HEK293 (cell line): Measurements from ENCODE around the gene SHROOM3.

Source experiments
- CTCF ChIA-PET: fragments of 350-600 bp; formaldehyde crosslinking; extraction: SDS; loops from one replicate; lab custom pipeline; 2021; ENCODE audit warnings: antibody characterized with exemption; lab: Yijun Ruan, JAX
- POLR2A ChIA-PET: fragments of 300-600 bp; formaldehyde crosslinking; extraction: SDS; loops from one replicate; lab custom pipeline; 2020; ENCODE audit warnings: antibody characterized with exemption, inconsistent platforms; lab: Yijun Ruan, JAX
- H3K27ac ChIP-seq: fragments of 200-500 bp; sonication (Bioruptor generic); 2 replicates; pipeline ENCODE4 v1.5.1; 2014; ENCODE audit warnings: low read depth, low read length, control low read depth, inconsistent platforms; ENCODE audit errors: extremely low read depth
- H3K36me3 ChIP-seq, 2 experiments: fragments of 200-500 bp in 1 of 2; sonication (Bioruptor generic) in 1 of 2; 1 replicate in 1 of 2; 2 replicates in 1 of 2; pipeline ENCODE4 v1.5.1; 2014 to 2017; ENCODE audit warnings: inconsistent platforms in 2 of 2, low read length in 2 of 2; ENCODE audit not compliant: control insufficient read depth in 2 of 2, insufficient read depth in 1 of 2
- H3K4me1 ChIP-seq: fragments of 200-500 bp; sonication (Bioruptor generic); 2 replicates; pipeline ENCODE4 v1.5.1; 2014; ENCODE audit warnings: mild to moderate bottlenecking, low read length, inconsistent platforms; ENCODE audit not compliant: control insufficient read depth, insufficient read depth
- H3K4me3 ChIP-seq: 2 replicates; pipeline ENCODE4 v1.5.1; 2011; ENCODE audit warnings: low read depth, mild to moderate bottlenecking, control low read depth, low read length, moderate library complexity
- H3K9me3 ChIP-seq: fragments of 200-500 bp; sonication (Bioruptor generic); 2 replicates; pipeline ENCODE4 v1.5.1; 2014; ENCODE audit warnings: low read depth, low read length, inconsistent platforms; ENCODE audit not compliant: control insufficient read depth, insufficient read depth
- OVOL3 ChIP-seq: fragments of 450-650 bp; formaldehyde crosslinking; IDR thresholded peaks from 2 replicates; pipeline ENCODE4 v1.5.1; 2016; ENCODE audit warnings: missing biosample characterization, missing genetic modification characterization
- PRDM1 ChIP-seq: fragments of 450-650 bp; formaldehyde crosslinking; IDR thresholded peaks from 2 replicates; pipeline ENCODE4; 2016; ENCODE audit warnings: missing biosample characterization, missing genetic modification characterization
- SP7 ChIP-seq: fragments of 450-650 bp; formaldehyde crosslinking; IDR thresholded peaks from 2 replicates; pipeline ENCODE4 v1.5.1; 2016; ENCODE audit warnings: missing biosample characterization, missing genetic modification characterization
- YY1 ChIP-seq: fragments of 450-650 bp; formaldehyde crosslinking; IDR thresholded peaks from 2 replicates; pipeline ENCODE4 v1.5.1; 2018; ENCODE audit warnings: missing biosample characterization, missing genetic modification characterization
- ZNF174 ChIP-seq: fragments of 450-650 bp; formaldehyde crosslinking; IDR thresholded peaks from 2 replicates; pipeline ENCODE4 v1.5.0; 2017; ENCODE audit warnings: missing biosample characterization, mild to moderate bottlenecking, missing genetic modification characterization
- ZNF175 ChIP-seq: fragments of 450-650 bp; formaldehyde crosslinking; IDR thresholded peaks from 2 replicates; pipeline ENCODE4 v1.5.1; 2016; ENCODE audit warnings: missing biosample characterization, missing genetic modification characterization
- ZNF23 ChIP-seq: fragments of 450-650 bp; formaldehyde crosslinking; IDR thresholded peaks from 2 replicates; pipeline ENCODE4 v1.5.1; 2016; ENCODE audit warnings: missing biosample characterization, missing genetic modification characterization, borderline replicate concordance
- ZNF24 ChIP-seq: fragments of 450-650 bp; formaldehyde crosslinking; IDR thresholded peaks from 2 replicates; pipeline ENCODE4 v1.5.1; 2016; ENCODE audit warnings: missing biosample characterization, missing genetic modification characterization
- ZNF248 ChIP-seq: fragments of 450-650 bp; formaldehyde crosslinking; IDR thresholded peaks from 2 replicates; pipeline ENCODE4 v1.5.1; 2017; ENCODE audit warnings: missing biosample characterization, missing genetic modification characterization
- ZNF292 ChIP-seq: fragments of 450-650 bp; formaldehyde crosslinking; IDR thresholded peaks from 2 replicates; pipeline ENCODE4 v1.5.1; 2016; ENCODE audit warnings: low read depth, missing biosample characterization, missing genetic modification characterization, borderline replicate concordance
- ZNF311 ChIP-seq: fragments of 450-650 bp; formaldehyde crosslinking; IDR thresholded peaks from 2 replicates; pipeline ENCODE4 v1.5.1; 2017; ENCODE audit warnings: missing biosample characterization, missing genetic modification characterization, borderline replicate concordance
- ZNF398 ChIP-seq: fragments of 450-650 bp; formaldehyde crosslinking; IDR thresholded peaks from 2 replicates; pipeline ENCODE4 v1.5.1; 2017; ENCODE audit warnings: missing biosample characterization, missing genetic modification characterization
- ZNF426 ChIP-seq: fragments of 450-650 bp; formaldehyde crosslinking; IDR thresholded peaks from 2 replicates; pipeline ENCODE4 v1.5.1; 2017; ENCODE audit warnings: missing biosample characterization, missing genetic modification characterization, mild to moderate bottlenecking, inconsistent platforms, moderate library complexity
- ZNF488 ChIP-seq: fragments of 450-650 bp; formaldehyde crosslinking; IDR thresholded peaks from 2 replicates; pipeline ENCODE4 v1.5.1; 2016; ENCODE audit warnings: missing biosample characterization, missing genetic modification characterization
- ZNF501 ChIP-seq: fragments of 450-650 bp; formaldehyde crosslinking; IDR thresholded peaks from 2 replicates; pipeline ENCODE4 v1.5.1; 2016; ENCODE audit warnings: missing biosample characterization, missing genetic modification characterization
- ZNF510 ChIP-seq: fragments of 450-650 bp; formaldehyde crosslinking; IDR thresholded peaks from 2 replicates; pipeline ENCODE4 v1.5.1; 2018; ENCODE audit warnings: mild to moderate bottlenecking, missing genetic modification characterization, missing biosample characterization; ENCODE audit not compliant: insufficient replicate concordance
- ZNF626 ChIP-seq: fragments of 450-650 bp; sonication (Bioruptor Pico); formaldehyde crosslinking; IDR thresholded peaks from 2 replicates; pipeline ENCODE4 v1.5.1; 2018; ENCODE audit warnings: missing biosample characterization, missing genetic modification characterization, inconsistent platforms
- ZNF658 ChIP-seq: fragments of 450-650 bp; formaldehyde crosslinking; IDR thresholded peaks from 2 replicates; pipeline ENCODE4; 2016; ENCODE audit warnings: missing biosample characterization, missing genetic modification characterization
- ZNF701 ChIP-seq: fragments of 450-650 bp; formaldehyde crosslinking; IDR thresholded peaks from 2 replicates; pipeline ENCODE4 v1.5.1; 2016; ENCODE audit warnings: missing biosample characterization, missing genetic modification characterization
- ZNF707 ChIP-seq: fragments of 450-650 bp; formaldehyde crosslinking; IDR thresholded peaks from 2 replicates; pipeline ENCODE4 v1.5.1; 2016; ENCODE audit warnings: missing biosample characterization, missing genetic modification characterization
- ZNF843 ChIP-seq: fragments of 450-650 bp; formaldehyde crosslinking; IDR thresholded peaks from 2 replicates; pipeline ENCODE4 v1.5.1; 2016; ENCODE audit warnings: missing biosample characterization, missing genetic modification characterization
- TF ChIP-seq, protein P1 (sequence below): fragments of 450-650 bp; formaldehyde crosslinking; IDR thresholded peaks from 2 replicates; pipeline ENCODE4 v1.5.1; 2016; ENCODE audit warnings: missing biosample characterization, missing genetic modification characterization
- TF ChIP-seq, protein P2 (sequence below): IDR thresholded peaks from 2 replicates; pipeline ENCODE4 v1.6.1; 2011; ENCODE audit warnings: mild to moderate bottlenecking, low read depth, low read length, borderline replicate concordance

SHROOM3 gene

DNA sequence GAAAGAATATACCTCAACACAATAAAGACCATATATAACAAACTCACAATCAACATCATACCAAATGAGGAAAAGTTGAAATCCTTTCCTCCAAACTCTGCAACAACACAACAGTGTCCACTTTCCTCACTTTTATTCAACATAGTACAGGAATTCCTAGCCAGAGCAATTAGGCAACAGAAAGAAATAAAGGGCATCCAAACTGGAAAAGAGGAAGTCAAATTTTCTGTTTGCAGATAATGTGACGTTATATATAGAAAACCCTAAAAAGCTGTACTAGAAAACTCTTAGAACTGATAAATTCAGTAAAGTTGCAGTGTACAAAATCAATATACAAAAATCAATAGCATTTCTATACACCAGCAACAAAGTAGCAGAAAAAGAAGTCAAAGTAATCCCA is 355.3 kb downstream of the SHROOM3 start:
- POLR2A ChIA-PET, result no interaction called here

GRCh38 chr4:76791479-76791878 is 356.4 kb downstream of the SHROOM3 start:
- TF ChIP-seq ZNF24 (tag by site-specific recombination) (no peak), ZNF501 (tag by site-specific recombination) (no peak), ZNF510 (tag by site-specific recombination) (no peak), ZNF311 (tag by site-specific recombination) (no peak), OVOL3 (tag by site-specific recombination) (no peak), ZNF658 (tag by site-specific recombination) (no peak), ZNF398 (no peak), ZNF626 (tag by site-specific recombination) (no peak), ZNF701 (no peak), ZNF174 (no peak), ZNF175 (tag by site-specific recombination) (no peak), ZNF426 (no peak)
- TF ChIP-seq, protein P1, sequence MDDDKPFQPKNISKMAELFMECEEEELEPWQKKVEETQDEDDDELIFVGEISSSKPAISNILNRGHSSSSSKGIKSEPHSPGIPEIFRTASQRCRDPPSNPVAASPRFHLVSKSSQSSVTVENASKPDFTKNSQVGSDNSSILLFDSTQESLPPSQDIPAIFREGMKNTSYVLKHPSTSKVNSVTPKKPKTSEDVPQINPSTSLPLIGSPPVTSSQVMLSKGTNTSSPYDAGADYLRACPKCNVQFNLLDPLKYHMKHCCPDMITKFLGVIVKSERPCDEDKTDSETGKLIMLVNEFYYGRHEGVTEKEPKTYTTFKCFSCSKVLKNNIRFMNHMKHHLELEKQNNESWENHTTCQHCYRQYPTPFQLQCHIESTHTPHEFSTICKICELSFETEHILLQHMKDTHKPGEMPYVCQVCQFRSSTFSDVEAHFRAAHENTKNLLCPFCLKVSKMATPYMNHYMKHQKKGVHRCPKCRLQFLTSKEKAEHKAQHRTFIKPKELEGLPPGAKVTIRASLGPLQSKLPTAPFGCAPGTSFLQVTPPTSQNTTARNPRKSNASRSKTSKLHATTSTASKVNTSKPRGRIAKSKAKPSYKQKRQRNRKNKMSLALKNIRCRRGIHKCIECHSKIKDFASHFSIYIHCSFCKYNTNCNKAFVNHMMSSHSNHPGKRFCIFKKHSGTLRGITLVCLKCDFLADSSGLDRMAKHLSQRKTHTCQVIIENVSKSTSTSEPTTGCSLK (tag by site-specific recombination), result no peak
- ChIA-PET CTCF (no interaction called here), POLR2A (interaction anchor here (0.6 kb wide), 1 partner anchor 280 kb away, joined by 3 read pairs; no protein-coding TSS in a partner anchor)
- H3K27ac ChIP-seq, result no peak overlapping the region
- no peak overlapping the region for H3K4me3 ChIP-seq
- peaks cover 0 to 6% of the 10 kb centered on the region in 2 experiments; a peak in 1 of 3 replicates for H3K36me3 ChIP-seq
- H3K4me1 ChIP-seq, result no peaks in the 10 kb centered on the region
- H3K9me3 ChIP-seq, result no peaks in the 10 kb centered on the region

More for the DNA sequence above, 355.3 kb downstream of the SHROOM3 start:
- H3K36me3 ChIP-seq, result peaks cover 0 to 7% of the 10 kb centered on the region in 2 experiments; a peak in 1 of 3 replicates
- no peak for TF ChIP-seq PRDM1 (tag by site-specific recombination)
- no peak for TF ChIP-seq OVOL3 (tag by site-specific recombination)
- TF ChIP-seq ZNF707 (tag by site-specific recombination), result no peak
- TF ChIP-seq YY1, result no peak
- no peak for TF ChIP-seq ZNF23 (tag by site-specific recombination)
- no peak for TF ChIP-seq SP7 (tag by site-specific recombination)
- TF ChIP-seq ZNF398, result no peak
- TF ChIP-seq, protein P2, sequence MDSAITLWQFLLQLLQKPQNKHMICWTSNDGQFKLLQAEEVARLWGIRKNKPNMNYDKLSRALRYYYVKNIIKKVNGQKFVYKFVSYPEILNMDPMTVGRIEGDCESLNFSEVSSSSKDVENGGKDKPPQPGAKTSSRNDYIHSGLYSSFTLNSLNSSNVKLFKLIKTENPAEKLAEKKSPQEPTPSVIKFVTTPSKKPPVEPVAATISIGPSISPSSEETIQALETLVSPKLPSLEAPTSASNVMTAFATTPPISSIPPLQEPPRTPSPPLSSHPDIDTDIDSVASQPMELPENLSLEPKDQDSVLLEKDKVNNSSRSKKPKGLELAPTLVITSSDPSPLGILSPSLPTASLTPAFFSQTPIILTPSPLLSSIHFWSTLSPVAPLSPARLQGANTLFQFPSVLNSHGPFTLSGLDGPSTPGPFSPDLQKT, result no peak
- no peak for TF ChIP-seq ZNF292 (tag by site-specific recombination)
- no peak for TF ChIP-seq ZNF248
- TF ChIP-seq ZNF843 (tag by site-specific recombination), result no peak
- no peak for TF ChIP-seq ZNF488 (tag by site-specific recombination)
- CTCF ChIA-PET, result no interaction called here
- H3K4me1 ChIP-seq, result no peaks in the 10 kb centered on the region
- no peak overlapping the region for H3K27ac ChIP-seq
- no peaks in the 10 kb centered on the region for H3K9me3 ChIP-seq
- no peak overlapping the region for H3K4me3 ChIP-seq
